Ishikawa (cell line): ENCODE results near the gene KRT14.

Experiments
- CEBPB ChIP-seq: IDR thresholded peaks from 2 replicates; pipeline ENCODE4 v1.6.1; 2012
- EGR1 ChIP-seq: IDR thresholded peaks from 2 replicates; pipeline ENCODE4 v1.6.1; 2012
- EP300 ChIP-seq: IDR thresholded peaks from 2 replicates; pipeline ENCODE4 v1.6.1; 2012; ENCODE audit warnings: borderline replicate concordance
- MAX ChIP-seq: IDR thresholded peaks from 2 replicates; pipeline ENCODE4 v1.6.1; 2012
- NFIC ChIP-seq: IDR thresholded peaks from 2 replicates; pipeline ENCODE4 v1.6.1; 2012
- TAF1 ChIP-seq: IDR thresholded peaks from 2 replicates; pipeline ENCODE4 v1.6.1; 2012; ENCODE audit warnings: low read depth, mild to moderate bottlenecking
- YY1 ChIP-seq: IDR thresholded peaks from 2 replicates; pipeline ENCODE4 v1.6.1; 2012; ENCODE audit warnings: low read depth
- TF ChIP-seq, protein P1 (sequence below): IDR thresholded peaks from 2 replicates; pipeline ENCODE4 v1.6.1; 2012; ENCODE audit warnings: low read depth, mild to moderate bottlenecking

GRCh38 chr17:41633556-41634199, 47.0 kb upstream of the KRT14 start:
- TF ChIP-seq MAX: no peak
- TF ChIP-seq YY1: no peak
- TF ChIP-seq CEBPB: no peak
- TF ChIP-seq EP300: no peak
- TF ChIP-seq NFIC: no peak
- no peak for TF ChIP-seq TAF1
- TF ChIP-seq EGR1: no peak
- TF ChIP-seq, protein P1, sequence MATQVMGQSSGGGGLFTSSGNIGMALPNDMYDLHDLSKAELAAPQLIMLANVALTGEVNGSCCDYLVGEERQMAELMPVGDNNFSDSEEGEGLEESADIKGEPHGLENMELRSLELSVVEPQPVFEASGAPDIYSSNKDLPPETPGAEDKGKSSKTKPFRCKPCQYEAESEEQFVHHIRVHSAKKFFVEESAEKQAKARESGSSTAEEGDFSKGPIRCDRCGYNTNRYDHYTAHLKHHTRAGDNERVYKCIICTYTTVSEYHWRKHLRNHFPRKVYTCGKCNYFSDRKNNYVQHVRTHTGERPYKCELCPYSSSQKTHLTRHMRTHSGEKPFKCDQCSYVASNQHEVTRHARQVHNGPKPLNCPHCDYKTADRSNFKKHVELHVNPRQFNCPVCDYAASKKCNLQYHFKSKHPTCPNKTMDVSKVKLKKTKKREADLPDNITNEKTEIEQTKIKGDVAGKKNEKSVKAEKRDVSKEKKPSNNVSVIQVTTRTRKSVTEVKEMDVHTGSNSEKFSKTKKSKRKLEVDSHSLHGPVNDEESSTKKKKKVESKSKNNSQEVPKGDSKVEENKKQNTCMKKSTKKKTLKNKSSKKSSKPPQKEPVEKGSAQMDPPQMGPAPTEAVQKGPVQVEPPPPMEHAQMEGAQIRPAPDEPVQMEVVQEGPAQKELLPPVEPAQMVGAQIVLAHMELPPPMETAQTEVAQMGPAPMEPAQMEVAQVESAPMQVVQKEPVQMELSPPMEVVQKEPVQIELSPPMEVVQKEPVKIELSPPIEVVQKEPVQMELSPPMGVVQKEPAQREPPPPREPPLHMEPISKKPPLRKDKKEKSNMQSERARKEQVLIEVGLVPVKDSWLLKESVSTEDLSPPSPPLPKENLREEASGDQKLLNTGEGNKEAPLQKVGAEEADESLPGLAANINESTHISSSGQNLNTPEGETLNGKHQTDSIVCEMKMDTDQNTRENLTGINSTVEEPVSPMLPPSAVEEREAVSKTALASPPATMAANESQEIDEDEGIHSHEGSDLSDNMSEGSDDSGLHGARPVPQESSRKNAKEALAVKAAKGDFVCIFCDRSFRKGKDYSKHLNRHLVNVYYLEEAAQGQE: no peak
